ENCODE data around the gene MRS2. TPM values are rescaled to one million over a fixed set of nuclear protein-coding genes. Genes with fewer than 3 reads are reported as not detected.
"Not testable (repeated sequence)": the region's sequence is repeated elsewhere in the genome, so short reads cannot be mapped to it uniquely, and the experiment has no call there.

The MRS2 gene
- total RNA-seq, 2 donors from 2014 or later = 27.1 to 27.5 TPM

GRCh38 chr6:24412294-24412693, 9.6 kb downstream of the MRS2 start:
- Histone ChIP-seq H3K27me3 (replicated peaks; ENCODE audit: insufficient read depth) (no peaks in the 10 kb centered on the region), H3K27ac (no peak overlapping the region), H3K4me3 (no peak overlapping the region), H3K9me3 (no peaks in the 10 kb centered on the region), H3K4me1 (replicated peaks) (no peaks in the 10 kb centered on the region), H3K36me3 (no peaks in the 10 kb centered on the region)
- 91% methylated on average over 4 of the region's 4 CpGs for WGBS
- intact Hi-C loops (cut with DNase I) = no loop called here
- TF ChIP-seq POLR2AphosphoS5 (IDR thresholded peaks at IDR 0.05) = no peak
- no peak for TF ChIP-seq POLR2A (IDR thresholded peaks at IDR 0.05)
- TF ChIP-seq CTCF (IDR thresholded peaks at IDR 0.05) = no peak
- no peak for DNase-seq (ENCODE audit: low spot score)

- WGBS = 93% methylated on average over 15 of the region's 15 CpGs
Measured at GRCh38 chr6:24414531-24414930, 11.8 kb downstream of the MRS2 start.

GRCh38 chr6:24415753-24416152, 13.0 kb downstream of the MRS2 start:
- Histone ChIP-seq H3K27me3 (replicated peaks; ENCODE audit: insufficient read depth) (no peaks in the 10 kb centered on the region), H3K9me3 (no peaks in the 10 kb centered on the region), H3K36me3 (peaks cover 0 to 11% of the 10 kb centered on the region in 2 donors), H3K27ac (no peak overlapping the region), H3K4me1 (replicated peaks) (no peaks in the 10 kb centered on the region), H3K4me3 (no peak overlapping the region)
- intact Hi-C loops (cut with DNase I) = no loop called here
- TF ChIP-seq CTCF (IDR thresholded peaks at IDR 0.05) = no peak
- WGBS = 89% methylated on average over 4 of the region's 4 CpGs
- DNase-seq (ENCODE audit: low spot score) = no peak

More at GRCh38 chr6:24414531-24414930, 11.8 kb downstream of the MRS2 start:
- H3K4me1 ChIP-seq (replicated peaks); intact Hi-C loops (cut with DNase I); H3K4me3 ChIP-seq; H3K9me3 ChIP-seq; DNase-seq (ENCODE audit: low spot score); H3K27ac ChIP-seq; H3K36me3 ChIP-seq; H3K27me3 ChIP-seq (replicated peaks; ENCODE audit: insufficient read depth): not testable (repeated sequence)

GRCh38 chr6:24419526-24419925, 16.8 kb downstream of the MRS2 start:
- Histone ChIP-seq H3K27me3 (replicated peaks; ENCODE audit: insufficient read depth) (no peaks in the 10 kb centered on the region), H3K9me3 (no peaks in the 10 kb centered on the region), H3K4me1 (replicated peaks) (no peaks in the 10 kb centered on the region), H3K36me3 (peaks cover 0 to 12% of the 10 kb centered on the region in 2 donors), H3K27ac (no peak overlapping the region), H3K4me3 (no peak overlapping the region)
- intact Hi-C loops (cut with DNase I) = no loop called here
- DNase-seq (ENCODE audit: low spot score) = no peak
- no peak for TF ChIP-seq POLR2AphosphoS5 (IDR thresholded peaks at IDR 0.05)
- no peak for TF ChIP-seq POLR2A (IDR thresholded peaks at IDR 0.05)
- no peak for TF ChIP-seq CTCF (IDR thresholded peaks at IDR 0.05)

- Histone ChIP-seq H3K27me3 (replicated peaks; ENCODE audit: insufficient read depth) (no peaks in the 10 kb centered on the region), H3K4me3 (no peak overlapping the region), H3K4me1 (replicated peaks) (no peaks in the 10 kb centered on the region), H3K27ac (no peak overlapping the region), H3K36me3 (peaks cover 0 to 2% of the 10 kb centered on the region in 2 donors), H3K9me3 (no peaks in the 10 kb centered on the region)
- DNase-seq (ENCODE audit: low spot score) = no peak
- 67% methylated on average over 2 of the region's 2 CpGs for WGBS
- TF ChIP-seq POLR2A (IDR thresholded peaks at IDR 0.05) (no peak), CTCF (IDR thresholded peaks at IDR 0.05) (no peak), POLR2AphosphoS5 (IDR thresholded peaks at IDR 0.05) (no peak)
- intact Hi-C loops (cut with DNase I) = no loop called here
Measured at GRCh38 chr6:24425091-24425490, 22.4 kb downstream of the MRS2 start.
